Measurements from ENCODE around the gene UBE2S.

UBE2S gene

DNA sequence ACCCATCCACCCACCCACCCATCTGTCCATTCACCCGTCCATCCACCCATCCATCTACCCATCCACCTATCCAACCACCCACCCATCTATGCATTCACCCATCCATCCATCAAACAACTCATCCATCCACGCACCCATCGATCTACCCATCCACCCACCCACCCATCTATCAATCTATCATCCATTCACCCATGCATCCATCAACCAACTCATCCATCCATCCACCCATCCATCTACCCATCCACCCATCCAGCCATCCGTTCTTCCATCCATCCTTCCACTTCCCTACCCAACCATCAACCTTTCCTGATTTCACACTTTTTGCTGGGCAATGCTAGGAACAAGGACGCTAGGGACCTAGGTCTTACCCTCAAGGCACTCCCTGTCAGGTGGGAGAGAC, 25.6 kb downstream of the UBE2S start:
- TF ChIP-seq, protein P1, sequence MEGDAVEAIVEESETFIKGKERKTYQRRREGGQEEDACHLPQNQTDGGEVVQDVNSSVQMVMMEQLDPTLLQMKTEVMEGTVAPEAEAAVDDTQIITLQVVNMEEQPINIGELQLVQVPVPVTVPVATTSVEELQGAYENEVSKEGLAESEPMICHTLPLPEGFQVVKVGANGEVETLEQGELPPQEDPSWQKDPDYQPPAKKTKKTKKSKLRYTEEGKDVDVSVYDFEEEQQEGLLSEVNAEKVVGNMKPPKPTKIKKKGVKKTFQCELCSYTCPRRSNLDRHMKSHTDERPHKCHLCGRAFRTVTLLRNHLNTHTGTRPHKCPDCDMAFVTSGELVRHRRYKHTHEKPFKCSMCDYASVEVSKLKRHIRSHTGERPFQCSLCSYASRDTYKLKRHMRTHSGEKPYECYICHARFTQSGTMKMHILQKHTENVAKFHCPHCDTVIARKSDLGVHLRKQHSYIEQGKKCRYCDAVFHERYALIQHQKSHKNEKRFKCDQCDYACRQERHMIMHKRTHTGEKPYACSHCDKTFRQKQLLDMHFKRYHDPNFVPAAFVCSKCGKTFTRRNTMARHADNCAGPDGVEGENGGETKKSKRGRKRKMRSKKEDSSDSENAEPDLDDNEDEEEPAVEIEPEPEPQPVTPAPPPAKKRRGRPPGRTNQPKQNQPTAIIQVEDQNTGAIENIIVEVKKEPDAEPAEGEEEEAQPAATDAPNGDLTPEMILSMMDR (IDR thresholded peaks at IDR 0.05) = no peak

DNA sequence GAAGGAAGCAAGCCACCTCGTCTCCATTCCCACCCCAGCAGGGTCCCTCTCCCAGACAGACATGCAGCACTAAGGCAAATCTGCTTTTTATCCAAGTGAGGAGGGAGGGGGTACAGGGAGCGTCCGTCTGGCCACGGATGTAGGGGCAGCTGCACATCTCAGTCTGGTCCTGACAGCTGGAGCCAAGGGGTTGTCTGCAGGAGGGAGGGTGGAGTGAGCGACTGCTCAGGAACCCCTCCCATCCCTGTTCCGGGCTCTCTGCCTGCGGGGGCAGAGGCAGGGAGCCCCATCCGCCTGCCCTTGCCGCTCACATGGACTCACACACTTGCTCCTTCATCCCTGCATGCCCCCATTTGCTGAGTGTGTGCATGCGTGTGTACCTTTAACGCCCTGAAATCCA, 28.4 kb downstream of the UBE2S start:
- TF ChIP-seq, protein P1 (IDR thresholded peaks at IDR 0.05) = no peak

DNA sequence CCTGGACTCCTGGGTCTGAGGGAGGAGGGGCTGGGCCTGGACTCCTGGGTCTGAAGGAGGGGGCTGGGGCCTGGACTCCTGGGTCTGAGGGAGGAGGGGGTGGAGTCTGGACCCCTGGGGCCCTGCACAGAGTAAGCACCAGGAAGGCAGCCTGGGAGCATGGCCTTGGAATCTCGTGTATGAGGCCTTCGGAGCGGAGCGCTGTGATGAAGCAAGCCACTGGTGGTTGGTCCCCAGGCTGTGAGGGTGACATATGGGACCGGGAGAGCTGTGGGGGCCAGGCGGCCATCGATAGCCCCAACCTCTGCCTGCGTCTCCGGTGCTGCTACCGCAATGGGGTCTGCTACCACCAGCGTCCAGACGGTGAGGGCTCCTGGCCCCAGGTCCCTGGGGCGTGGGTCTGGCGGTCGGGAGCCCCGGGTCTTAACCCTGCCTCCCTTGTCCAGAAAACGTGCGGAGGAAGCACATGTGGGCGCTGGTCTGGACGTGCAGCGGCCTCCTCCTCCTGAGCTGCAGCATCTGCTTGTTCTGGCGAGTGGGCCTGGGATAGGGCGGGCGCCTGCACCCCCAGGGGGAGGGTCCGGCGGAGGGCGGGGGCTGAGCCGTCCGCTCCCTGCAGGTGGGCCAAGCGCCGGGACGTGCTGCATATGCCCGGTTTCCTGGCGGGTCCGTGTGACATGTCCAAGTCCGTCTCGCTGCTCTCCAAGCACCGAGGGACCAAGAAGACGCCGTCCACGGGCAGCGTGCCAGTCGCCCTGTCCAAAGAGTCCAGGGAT, 30.0 kb downstream of the UBE2S start:
- TF ChIP-seq, protein P1 (IDR thresholded peaks at IDR 0.05) = no peak

DNA sequence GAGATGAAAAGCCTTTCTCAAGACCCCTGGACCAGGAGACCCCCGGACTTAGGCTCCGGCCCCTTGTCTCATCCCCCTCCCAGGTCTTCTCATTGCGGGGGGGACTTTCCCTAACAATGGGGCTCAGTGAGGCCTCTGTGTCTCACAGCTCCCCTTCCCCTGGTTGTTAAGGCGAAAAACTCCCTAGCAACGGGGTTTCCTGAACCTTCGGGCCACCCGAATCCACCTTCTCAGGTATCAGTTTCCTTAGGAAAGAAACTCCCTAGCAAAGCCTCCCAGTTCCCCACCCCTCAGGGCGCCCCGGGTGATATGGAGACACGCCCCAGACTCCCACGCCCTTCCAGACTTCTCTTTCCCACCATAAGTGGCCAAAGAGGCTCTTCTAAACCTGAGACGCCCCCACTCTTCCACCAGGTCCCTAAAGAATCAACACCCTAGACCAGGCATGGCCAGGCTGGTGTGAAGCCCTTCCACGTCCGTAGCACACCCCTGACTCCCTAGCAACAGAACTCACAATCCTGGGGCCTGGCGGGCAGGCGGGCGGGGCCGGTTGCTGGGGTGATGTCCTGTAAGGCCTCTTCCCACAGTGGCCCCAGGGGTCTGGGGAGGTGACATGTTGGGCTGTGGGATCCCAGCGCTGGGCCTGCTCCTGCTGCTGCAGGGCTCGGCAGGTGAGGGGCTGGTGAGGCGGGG, 31.2 kb downstream of the UBE2S start, which contains the start of gene TMEM190:
TSS of gene TMEM190 (plus strand) at position 586 of the 693 bp plus-strand sequence. CDS start at position 614, 28 bp downstream.
- TF ChIP-seq, protein P1 (IDR thresholded peaks at IDR 0.05) = no peak

DNA sequence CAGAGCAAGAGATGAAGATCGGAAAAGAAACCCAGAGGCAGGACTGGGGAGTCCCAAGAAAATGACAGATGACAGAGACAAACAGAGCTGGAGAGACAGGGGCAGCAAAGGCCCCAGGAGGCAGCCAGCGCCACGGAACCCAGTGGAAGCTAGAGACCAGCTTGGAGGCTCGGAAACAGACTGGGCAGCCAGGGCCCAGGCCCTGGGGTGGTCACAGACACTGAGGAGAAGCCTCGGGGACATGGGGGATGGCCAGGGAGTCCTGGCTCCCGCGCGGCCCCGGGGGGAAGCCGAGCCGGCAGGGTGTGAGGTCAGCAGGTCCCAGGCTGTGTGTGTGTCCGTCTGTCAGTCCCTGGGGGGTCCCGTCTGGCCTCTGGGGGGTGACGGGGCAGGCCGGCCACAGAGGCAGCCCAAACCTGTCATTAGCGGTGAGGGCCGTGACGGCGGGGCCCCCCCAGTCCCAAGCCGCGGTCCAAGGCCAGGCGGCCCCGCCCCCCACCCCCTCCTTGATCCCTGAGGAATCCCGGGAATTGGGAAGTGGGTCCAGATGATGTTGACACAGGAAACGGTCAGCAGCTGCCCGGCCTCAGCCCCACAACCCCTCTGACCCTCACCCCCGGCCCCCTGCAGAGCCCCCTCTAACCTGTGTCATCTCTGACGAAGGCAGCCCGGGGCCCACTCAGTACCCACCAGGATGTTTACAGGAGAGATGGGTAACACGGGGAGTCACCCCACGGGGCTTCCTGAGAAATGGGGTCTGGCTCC, 33.4 kb downstream of the UBE2S start:
- TF ChIP-seq, protein P1 (IDR thresholded peaks at IDR 0.05) = no peak

DNA sequence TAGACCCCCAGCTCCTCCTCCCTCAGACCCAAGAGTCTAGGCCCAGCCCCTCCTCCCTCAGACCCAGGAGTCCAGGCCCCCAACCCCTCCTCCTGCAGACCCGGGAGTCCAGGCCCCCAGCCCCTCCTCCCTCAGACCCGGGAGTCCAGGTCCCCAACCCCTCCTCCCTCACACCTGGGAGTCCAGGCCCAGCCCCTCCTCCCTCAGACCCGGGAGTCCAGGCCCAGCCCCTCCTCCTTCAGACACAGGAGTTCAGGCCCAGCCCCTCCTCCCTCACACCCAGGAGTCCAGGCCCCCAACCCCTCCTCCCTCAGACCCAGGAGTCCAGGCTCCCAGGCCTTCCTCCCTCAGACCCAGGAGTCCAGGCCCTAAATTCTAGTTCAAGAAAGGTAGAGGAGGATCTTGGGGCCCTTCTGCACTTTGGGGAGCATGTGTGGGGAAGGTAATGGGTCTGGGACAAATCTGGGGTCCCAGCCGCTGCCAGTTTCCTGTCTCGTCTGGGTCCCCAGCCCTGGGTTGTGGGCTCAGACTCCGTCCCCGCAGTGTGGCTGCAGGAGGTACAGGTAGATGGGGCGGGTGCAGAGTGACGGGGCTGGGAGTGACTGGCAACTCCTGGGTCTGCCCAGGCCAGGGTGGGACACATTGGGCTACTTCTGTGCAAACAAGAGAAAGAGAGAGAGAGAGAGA, 34.1 kb downstream of the UBE2S start:
- TF ChIP-seq, protein P1 (IDR thresholded peaks at IDR 0.05) = no peak
